Sigmoid colon (tissue), 4 donors: ENCODE data around the gene RBM28.

Experiments used
- POLR2A ChIP-seq, 2 donors: fragments of 450-650 bp; IDR thresholded peaks; one replicate each; pipeline ENCODE4 v1.6.1; 2016; ENCODE audit warnings: antibody characterized with exemption in 2 of 2, mild to moderate bottlenecking in 2 of 2, moderate library complexity in 2 of 2
- POLR2AphosphoS5 ChIP-seq, 4 donors: sonication (generic); formaldehyde crosslinking; IDR thresholded peaks; one replicate each; pipeline ENCODE4 v1.6.1; 2017; ENCODE audit warnings: antibody characterized with exemption in 4 of 4

GRCh38 chr7:128265156-128265905 lies 78.4 kb downstream of the RBM28 start:
- TF ChIP-seq POLR2AphosphoS5 (IDR thresholded peaks at IDR 0.05) (no peak), POLR2A (IDR thresholded peaks at IDR 0.05) (no peak)
